H9 (cell line): ENCODE results near the gene HELQ. TPM values are rescaled to one million over a fixed set of nuclear protein-coding genes. Genes with fewer than 3 reads are reported as not detected.

Source experiments
- DNase-seq: peaks from one replicate; pipeline ENCODE4 v3.0.0-alpha.2; 2017
- H2AFZ ChIP-seq: one replicate; pipeline ENCODE4 v1.6.1; 2013; ENCODE audit warnings: mild to moderate bottlenecking, low read length, control low read depth, moderate library complexity
- H2AK5ac ChIP-seq: 2 replicates; pipeline ENCODE4 v1.6.1; 2013; ENCODE audit warnings: low read length, control low read depth, mixed read lengths; ENCODE audit not compliant: insufficient read length
- H2BK120ac ChIP-seq: one replicate; pipeline ENCODE4 v1.6.1; 2013; ENCODE audit warnings: low read depth, mild to moderate bottlenecking, low read length, control low read depth, inconsistent platforms; ENCODE audit not compliant: poor library complexity, severe bottlenecking
- H2BK12ac ChIP-seq: 2 replicates; pipeline ENCODE4 v1.6.1; 2013; ENCODE audit warnings: low read length, control low read depth, mixed read lengths, low read depth; ENCODE audit not compliant: insufficient read length
- H2BK15ac ChIP-seq: 2 replicates; pipeline ENCODE4 v1.6.1; 2013; ENCODE audit warnings: low read depth, low read length, control low read depth
- H2BK20ac ChIP-seq: one replicate; pipeline ENCODE4 v1.6.1; 2013; ENCODE audit warnings: low read depth, mild to moderate bottlenecking, low read length, control low read depth, inconsistent platforms; ENCODE audit not compliant: poor library complexity, severe bottlenecking
- H2BK5ac ChIP-seq: 2 replicates; pipeline ENCODE4 v1.6.1; 2013; ENCODE audit warnings: low read length, control low read depth, mixed read lengths; ENCODE audit not compliant: insufficient read length
- H3K14ac ChIP-seq: 2 replicates; pipeline ENCODE4 v1.6.1; 2013; ENCODE audit warnings: low read length, control low read depth; ENCODE audit not compliant: insufficient read depth
- H3K18ac ChIP-seq: 2 replicates; pipeline ENCODE4 v1.6.1; 2013; ENCODE audit warnings: low read depth, mild to moderate bottlenecking, mixed read lengths, low read length, control low read depth; ENCODE audit not compliant: insufficient read length
- H3K23ac ChIP-seq: 2 replicates; pipeline ENCODE4 v1.6.1; 2013; ENCODE audit warnings: low read length, control low read depth, mixed read lengths, low read depth; ENCODE audit not compliant: insufficient read length
- H3K23me2 ChIP-seq: 2 replicates; pipeline ENCODE4 v1.6.1; 2013; ENCODE audit warnings: low read depth, mild to moderate bottlenecking, mixed read lengths, low read length, control low read depth; ENCODE audit not compliant: insufficient read length, poor library complexity, severe bottlenecking
- H3K27ac ChIP-seq: 2 replicates; pipeline ENCODE4 v1.5.1; 2013; ENCODE audit warnings: low read length, control low read depth, mixed read lengths, low read depth; ENCODE audit not compliant: insufficient read length
- H3K27me3 ChIP-seq: 2 replicates; pipeline ENCODE4 v1.6.1; 2013; ENCODE audit warnings: low read length, control low read depth, inconsistent platforms; ENCODE audit not compliant: insufficient read depth
- H3K4ac ChIP-seq: 2 replicates; pipeline ENCODE4 v1.6.1; 2013; ENCODE audit warnings: low read depth, mild to moderate bottlenecking, control low read depth, inconsistent platforms, low read length, moderate library complexity
- H3K4me1 ChIP-seq: 2 replicates; pipeline ENCODE4 v1.6.1; 2013; ENCODE audit warnings: low read length, control low read depth, inconsistent platforms; ENCODE audit not compliant: insufficient read depth
- H3K4me2 ChIP-seq: 2 replicates; pipeline ENCODE4 v1.6.1; 2013; ENCODE audit warnings: low read length, control low read depth, mixed read lengths; ENCODE audit not compliant: insufficient read length, insufficient read depth
- H3K56ac ChIP-seq: 2 replicates; pipeline ENCODE4 v1.6.1; 2013; ENCODE audit warnings: low read depth, mild to moderate bottlenecking, mixed read lengths, low read length, control low read depth; ENCODE audit not compliant: insufficient read length
- H3K79me1 ChIP-seq: 2 replicates; pipeline ENCODE4 v1.6.1; 2013; ENCODE audit warnings: low read depth, mild to moderate bottlenecking, moderate library complexity, low read length, control low read depth, inconsistent platforms; ENCODE audit not compliant: insufficient read depth, poor library complexity, severe bottlenecking
- H3K79me2 ChIP-seq: 2 replicates; pipeline ENCODE4 v1.6.1; 2013; ENCODE audit warnings: low read length, control low read depth, inconsistent platforms; ENCODE audit not compliant: insufficient read depth
- H3K9ac ChIP-seq: 2 replicates; pipeline ENCODE4 v1.6.1; 2013; ENCODE audit warnings: low read length, control low read depth, mixed read lengths; ENCODE audit not compliant: insufficient read length; ENCODE audit errors: extremely low read depth
- H3K9me3 ChIP-seq: one replicate; pipeline ENCODE4 v1.6.1; 2013; ENCODE audit warnings: low read depth, low read length, inconsistent platforms; ENCODE audit not compliant: control insufficient read depth
- H3T11ph ChIP-seq: one replicate; pipeline ENCODE4 v1.6.1; 2013; ENCODE audit warnings: mild to moderate bottlenecking, low read length, control low read depth, inconsistent platforms
- H4K20me1 ChIP-seq: one replicate; pipeline ENCODE4 v1.6.1; 2013; ENCODE audit not compliant: control insufficient read depth, insufficient read length, insufficient read depth
- H4K5ac ChIP-seq: 2 replicates; pipeline ENCODE4 v1.6.1; 2013; ENCODE audit warnings: low read depth, mild to moderate bottlenecking, mixed read lengths, low read length, control low read depth; ENCODE audit not compliant: insufficient read length
- H4K8ac ChIP-seq: replicated peaks from 2 replicates; pipeline ENCODE4 v1.6.1; 2013; ENCODE audit warnings: low read length, control low read depth, mixed read lengths, low read depth; ENCODE audit not compliant: insufficient read length
- H4K91ac ChIP-seq: 2 replicates; pipeline ENCODE4 v1.6.1; 2013; ENCODE audit warnings: low read depth, mild to moderate bottlenecking, moderate library complexity, mixed read lengths, low read length, control low read depth; ENCODE audit not compliant: insufficient read length
- H3K27ac Mint-ChIP-seq, 3 experiments: 2 replicates in 2 of 3; 3 replicates in 1 of 3; pipeline ENCODE4 v1.8.0; 2020 to 2021; ENCODE audit warnings: mixed read lengths in 3 of 3, mild to moderate bottlenecking in 1 of 3, moderate library complexity in 1 of 3
- H3K27me3 Mint-ChIP-seq: 2 replicates; pipeline ENCODE4 v1.8.0; 2021; ENCODE audit warnings: low read depth, mild to moderate bottlenecking, moderate library complexity, mixed read lengths
- H3K36me3 Mint-ChIP-seq, 3 experiments: 2 replicates in 2 of 3; 3 replicates in 1 of 3; pipeline ENCODE4 v1.8.0; 2020 to 2021; ENCODE audit warnings: low read depth in 3 of 3, mixed read lengths in 3 of 3; ENCODE audit not compliant: insufficient read depth in 1 of 3
- H3K4me1 Mint-ChIP-seq, 2 experiments: 2 replicates each; pipeline ENCODE4 v1.8.0; 2020; ENCODE audit warnings: mixed read lengths in 2 of 2
- H3K4me3 Mint-ChIP-seq, 2 experiments: 2 replicates in 1 of 2; 3 replicates in 1 of 2; pipeline ENCODE4 v1.8.0; 2020 to 2021; ENCODE audit warnings: mild to moderate bottlenecking in 2 of 2, mixed read lengths in 2 of 2, moderate library complexity in 1 of 2
- H3K9me3 Mint-ChIP-seq, 2 experiments: 2 replicates in 1 of 2; 3 replicates in 1 of 2; pipeline ENCODE4 v1.8.0; 2020; ENCODE audit warnings: mild to moderate bottlenecking in 2 of 2, mixed read lengths in 2 of 2, moderate library complexity in 1 of 2
- CTCF ChIP-seq: fragments of 200-600 bp; sonication (generic); conservative IDR thresholded peaks from 3 replicates; pipeline ENCODE4 v1.8.0; 2021; ENCODE audit warnings: antibody characterized with exemption, mild to moderate bottlenecking
- WGBS: extraction: QIAGEN DNeasy Blood & Tissue Kit; methylation state at CpG from one replicate; pipeline ENCODE4 v1.1.7; 2013; ENCODE audit warnings: missing lambda C conversion rate, low lambda C conversion rate, mixed read lengths; ENCODE audit not compliant: insufficient read length; ENCODE audit errors: extremely low coverage; 5-methylcytosine and 5-hydroxymethylcytosine counted together
- total RNA-seq: library from RNA; stranded (reverse); gene quantifications from 2 replicates; pipeline ENCODE4 v1.2.1, GENCODE V29; 2021

HELQ gene
- total RNA-seq, 1 experiment from 2014 or later: 16.2 TPM

GRCh38 chr4:83371936-83372335 is 83.7 kb downstream of the HELQ start:
- H4K91ac ChIP-seq: no peak overlapping the region

More at GRCh38 chr4:83371936-83372335, 83.7 kb downstream of the HELQ start:
- DNase-seq: no peak
- H3K9me3 Mint-ChIP-seq: peaks cover 8 to 9% of the 10 kb centered on the region in 2 experiments
- H3K9me3 ChIP-seq: no peaks in the 10 kb centered on the region
- H3K4me1 ChIP-seq: no peaks in the 10 kb centered on the region
- H3K23me2 ChIP-seq: no peaks in the 10 kb centered on the region
- no peak overlapping the region for H3K27ac ChIP-seq
- H3K79me1 ChIP-seq: no peaks in the 10 kb centered on the region
- no peak overlapping the region for H3T11ph ChIP-seq
- H2BK12ac ChIP-seq: no peak overlapping the region
- H3K14ac ChIP-seq: no peak overlapping the region
- no peak overlapping the region for H3K23ac ChIP-seq
- no peak overlapping the region for H3K9ac ChIP-seq
- no peak overlapping the region for H3K27ac Mint-ChIP-seq
- no peak overlapping the region for H3K4me2 ChIP-seq
- H2BK15ac ChIP-seq: no peak overlapping the region
- WGBS: no CpG with 5 or more reads among the region's 1 CpG
- no peak overlapping the region for H3K56ac ChIP-seq
- H4K8ac ChIP-seq: no peak overlapping the region
- H3K27me3 Mint-ChIP-seq: peaks cover 28% of the 10 kb centered on the region
- H3K4me1 Mint-ChIP-seq: no peaks in the 10 kb centered on the region
- H2AFZ ChIP-seq: no peak overlapping the region
- H3K18ac ChIP-seq: no peak overlapping the region
- no peaks in the 10 kb centered on the region for H4K20me1 ChIP-seq
- H4K5ac ChIP-seq: no peak overlapping the region
- no peak overlapping the region for H2BK120ac ChIP-seq
- no peaks in the 10 kb centered on the region for H3K27me3 ChIP-seq
- no peak overlapping the region for H3K4me3 Mint-ChIP-seq
- no peak overlapping the region for H2AK5ac ChIP-seq
- no peak overlapping the region for H3K4ac ChIP-seq
- H2BK5ac ChIP-seq: no peak overlapping the region
- no peak overlapping the region for H2BK20ac ChIP-seq
- no peak for TF ChIP-seq CTCF
- H3K79me2 ChIP-seq: no peaks in the 10 kb centered on the region
- H3K36me3 Mint-ChIP-seq: peaks cover 0 to 5% (median 2%) of the 10 kb centered on the region in 3 experiments; a peak in 4 of 7 replicates
